ENCODE measurements around the gene SORCS1. TPM values are rescaled to one million over a fixed set of nuclear protein-coding genes. Genes with fewer than 3 reads are reported as not detected.

The SORCS1 gene
- total and polyA plus RNA-seq, 2 experiments from 2014 or later = 1.1 to 4.6 TPM

DNA sequence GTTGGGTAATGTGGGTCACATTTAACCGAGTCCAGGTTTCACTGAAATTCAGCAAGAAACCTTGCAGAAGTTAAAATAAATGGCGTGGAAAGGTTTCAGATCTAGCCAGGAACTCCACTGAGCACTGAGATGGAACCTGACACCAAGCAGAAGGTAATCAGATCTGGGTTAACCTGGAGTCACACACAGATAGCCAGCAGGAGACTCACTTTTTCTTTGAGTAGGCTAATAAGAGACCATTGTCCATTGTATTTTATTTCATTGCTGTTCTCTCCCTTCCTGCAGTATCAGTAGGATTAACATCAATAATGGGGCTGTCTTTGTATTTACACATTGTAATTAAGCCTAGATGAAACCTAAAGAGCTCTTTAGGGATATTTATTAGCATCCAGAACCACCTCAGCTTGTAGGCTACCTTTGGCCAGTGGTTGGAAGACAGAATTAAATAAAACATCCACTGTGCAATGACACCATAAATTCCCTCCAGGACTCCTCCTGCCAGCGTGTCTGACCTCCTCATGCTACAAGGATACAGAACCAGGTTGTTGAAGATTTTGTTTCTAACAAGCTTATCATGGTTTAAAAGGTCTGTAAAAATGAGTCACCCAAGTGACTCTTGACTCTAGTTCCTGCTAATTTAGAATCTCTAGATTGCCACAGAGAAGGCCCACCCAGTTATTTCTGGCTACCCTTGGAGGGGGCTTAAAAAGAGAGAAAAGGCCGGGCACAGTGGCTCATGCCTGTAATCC is 151.1 kb downstream of the SORCS1 start:
- WGBS (ENCODE audit: low lambda C conversion rate, missing lambda C conversion rate) = 55% methylated on average over 4 of the region's 4 CpGs

DNA sequence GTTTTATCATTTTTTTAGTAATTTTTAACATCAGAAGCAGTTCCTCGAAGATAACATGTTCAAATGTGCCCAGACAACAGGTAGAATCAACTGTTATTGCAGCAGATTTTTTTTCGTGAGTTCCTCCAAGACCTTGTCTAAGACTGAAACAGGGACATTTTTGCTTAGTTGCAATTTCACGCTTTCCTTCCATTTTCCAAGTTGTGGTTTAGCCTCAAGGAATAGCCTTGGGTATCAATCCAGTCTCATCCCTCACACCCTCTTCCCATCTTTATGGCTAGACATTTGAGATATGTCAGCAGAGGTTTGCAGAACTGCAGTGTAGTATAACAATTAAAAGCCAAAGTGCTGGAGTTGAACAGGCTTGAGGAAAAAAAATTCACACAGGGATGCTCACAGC is 152.5 kb downstream of the SORCS1 start:
- 92% methylated on average over 3 of the region's 3 CpGs for WGBS (ENCODE audit: low lambda C conversion rate, missing lambda C conversion rate)
- Histone ChIP-seq H3K4me3 (no peak overlapping the region), H4K20me1 (ENCODE audit: insufficient read depth, poor library complexity, severe bottlenecking) (no peaks in the 10 kb centered on the region), H3K27me3 (no peaks in the 10 kb centered on the region), H3K4me1 (ENCODE audit: insufficient read depth) (no peaks in the 10 kb centered on the region), H3K27ac (no peak overlapping the region), H3K36me3 (replicated peaks; ENCODE audit: insufficient read depth, low read depth) (no peaks in the 10 kb centered on the region), H3K79me2 (no peaks in the 10 kb centered on the region), H3K9me2 (replicated peaks; ENCODE audit: insufficient read depth) (no peaks in the 10 kb centered on the region), H2AFZ (no peak overlapping the region), H3K4me2 (no peak overlapping the region), H3K9me3 (ENCODE audit: low read depth) (no peaks in the 10 kb centered on the region)
- no peak for DNase-seq (ENCODE audit: low spot score)
- TF ChIP-seq EZH2phosphoT487 (IDR thresholded peaks at IDR 0.05; ENCODE audit: low read depth, severe bottlenecking, unreplicated experiment) (no peak), EZH2 (IDR thresholded peaks at IDR 0.05; ENCODE audit: borderline replicate concordance) (no peak)
- TF ChIP-seq, protein P1, sequence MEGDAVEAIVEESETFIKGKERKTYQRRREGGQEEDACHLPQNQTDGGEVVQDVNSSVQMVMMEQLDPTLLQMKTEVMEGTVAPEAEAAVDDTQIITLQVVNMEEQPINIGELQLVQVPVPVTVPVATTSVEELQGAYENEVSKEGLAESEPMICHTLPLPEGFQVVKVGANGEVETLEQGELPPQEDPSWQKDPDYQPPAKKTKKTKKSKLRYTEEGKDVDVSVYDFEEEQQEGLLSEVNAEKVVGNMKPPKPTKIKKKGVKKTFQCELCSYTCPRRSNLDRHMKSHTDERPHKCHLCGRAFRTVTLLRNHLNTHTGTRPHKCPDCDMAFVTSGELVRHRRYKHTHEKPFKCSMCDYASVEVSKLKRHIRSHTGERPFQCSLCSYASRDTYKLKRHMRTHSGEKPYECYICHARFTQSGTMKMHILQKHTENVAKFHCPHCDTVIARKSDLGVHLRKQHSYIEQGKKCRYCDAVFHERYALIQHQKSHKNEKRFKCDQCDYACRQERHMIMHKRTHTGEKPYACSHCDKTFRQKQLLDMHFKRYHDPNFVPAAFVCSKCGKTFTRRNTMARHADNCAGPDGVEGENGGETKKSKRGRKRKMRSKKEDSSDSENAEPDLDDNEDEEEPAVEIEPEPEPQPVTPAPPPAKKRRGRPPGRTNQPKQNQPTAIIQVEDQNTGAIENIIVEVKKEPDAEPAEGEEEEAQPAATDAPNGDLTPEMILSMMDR (IDR thresholded peaks at IDR 0.05; ENCODE audit: poor library complexity) = no peak

More for the DNA sequence above, 151.1 kb downstream of the SORCS1 start:
- no peak for TF ChIP-seq EZH2 (IDR thresholded peaks at IDR 0.05; ENCODE audit: borderline replicate concordance)
- TF ChIP-seq, protein P1 (IDR thresholded peaks at IDR 0.05; ENCODE audit: poor library complexity) = no peak
- TF ChIP-seq EZH2phosphoT487 (IDR thresholded peaks at IDR 0.05; ENCODE audit: low read depth, severe bottlenecking, unreplicated experiment) = no peak
- Histone ChIP-seq H2AFZ (no peak overlapping the region), H3K27me3 (no peaks in the 10 kb centered on the region), H3K4me1 (ENCODE audit: insufficient read depth) (no peaks in the 10 kb centered on the region), H4K20me1 (ENCODE audit: insufficient read depth, poor library complexity, severe bottlenecking) (no peaks in the 10 kb centered on the region), H3K9me3 (ENCODE audit: low read depth) (no peaks in the 10 kb centered on the region), H3K4me3 (no peak overlapping the region), H3K36me3 (replicated peaks; ENCODE audit: insufficient read depth, low read depth) (no peaks in the 10 kb centered on the region), H3K79me2 (no peaks in the 10 kb centered on the region), H3K27ac (peak overlapping the region; percentile 12), H3K4me2 (no peak overlapping the region), H3K9me2 (replicated peaks; ENCODE audit: insufficient read depth) (no peaks in the 10 kb centered on the region)
- peak; percentile 22 for DNase-seq (ENCODE audit: low spot score)

DNA sequence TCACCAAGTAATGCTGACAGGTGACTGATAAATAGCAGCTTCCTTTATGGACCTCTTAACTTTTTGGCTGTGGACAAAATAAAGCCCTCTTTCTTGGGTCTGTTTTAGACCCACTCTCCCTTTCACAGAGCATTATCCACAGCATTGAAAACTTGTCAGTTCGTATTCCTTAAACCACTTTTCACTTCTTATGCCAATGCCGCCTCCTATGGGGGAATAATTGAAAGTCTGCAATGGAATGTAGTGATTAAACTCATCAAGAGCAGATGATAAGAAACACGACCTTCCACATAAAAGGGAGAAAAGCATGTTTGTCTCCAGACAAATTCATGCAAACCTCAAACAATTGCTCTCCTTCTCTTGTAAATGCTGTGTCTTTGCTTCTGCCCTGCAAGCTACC is 153.4 kb downstream of the SORCS1 start:
- Histone ChIP-seq H3K4me2 (no peak overlapping the region), H3K9me3 (ENCODE audit: low read depth) (no peaks in the 10 kb centered on the region), H3K36me3 (replicated peaks; ENCODE audit: insufficient read depth, low read depth) (no peaks in the 10 kb centered on the region), H3K27me3 (no peaks in the 10 kb centered on the region), H4K20me1 (ENCODE audit: insufficient read depth, poor library complexity, severe bottlenecking) (no peaks in the 10 kb centered on the region), H3K4me1 (ENCODE audit: insufficient read depth) (no peaks in the 10 kb centered on the region), H3K4me3 (no peak overlapping the region), H3K9me2 (replicated peaks; ENCODE audit: insufficient read depth) (no peaks in the 10 kb centered on the region), H3K79me2 (no peaks in the 10 kb centered on the region), H2AFZ (no peak overlapping the region), H3K27ac (no peak overlapping the region)
- TF ChIP-seq EZH2 (IDR thresholded peaks at IDR 0.05; ENCODE audit: borderline replicate concordance) (no peak), EZH2phosphoT487 (IDR thresholded peaks at IDR 0.05; ENCODE audit: low read depth, severe bottlenecking, unreplicated experiment) (no peak)
- TF ChIP-seq, protein P1 (IDR thresholded peaks at IDR 0.05; ENCODE audit: poor library complexity) = no peak
- 47% methylated on average over 3 of the region's 3 CpGs for WGBS (ENCODE audit: low lambda C conversion rate, missing lambda C conversion rate)
- no peak for DNase-seq (ENCODE audit: low spot score)
